Adrenal gland (tissue), 12 donors: Measurements from ENCODE around the gene FAF1. TPM values are rescaled to one million over a fixed set of nuclear protein-coding genes. Genes with fewer than 3 reads are reported as not detected.
"Not testable (repeated sequence)": the region's sequence is repeated elsewhere in the genome, so short reads cannot be mapped to it uniquely, and the experiment has no call there.

ENCODE experiments used
- DNase-seq, 7 donors: peaks; one replicate each; pipeline ENCODE4 v3.0.0-alpha.2; 2019 to 2020
- H3K27ac ChIP-seq, 5 donors: fragments of 200-600 bp; sonication (generic) in 4 of 5; 1 replicate in 3 of 5; 2 replicates in 2 of 5; pipeline versions ENCODE4 v1.5.1 to v1.8.0; 2016 to 2020; ENCODE audit warnings: mild to moderate bottlenecking in 1 of 5
- H3K27me3 ChIP-seq: fragments of 200-600 bp; 2 replicates; pipeline ENCODE4 v1.8.0; 2021
- H3K36me3 ChIP-seq, 2 donors: fragments of 200-600 bp; replicated peaks in 1 of 2; 1 replicate in 1 of 2; 2 replicates in 1 of 2; pipeline versions ENCODE4 v1.5.1 to v1.8.0; 2018 to 2022
- H3K4me1 ChIP-seq, 2 donors: fragments of 200-600 bp; replicated peaks in 1 of 2; 1 replicate in 1 of 2; 2 replicates in 1 of 2; pipeline versions ENCODE4 v1.5.1 to v1.8.0; 2018 to 2021
- H3K4me3 ChIP-seq, 4 donors: fragments of 200-600 bp; sonication (generic) in 3 of 4; one replicate each; pipeline ENCODE4 v1.5.1; 2016 to 2018
- H3K9me3 ChIP-seq, 3 donors: fragments of 200-600 bp; sonication (generic) in 1 of 3; replicated peaks in 1 of 3; 1 replicate in 2 of 3; 2 replicates in 1 of 3; pipeline versions ENCODE4 v1.5.1 to v1.8.0; 2016 to 2021
- CTCF ChIP-seq, 6 experiments: fragments of 450-650 bp in 4 of 6; fragments of 200-600 bp in 2 of 6; sonication (generic) in 1 of 6; IDR thresholded peaks; 1 replicate in 5 of 6; 2 replicates in 1 of 6; pipeline versions ENCODE4 v1.5.1 to v1.8.0; 2016 to 2021; ENCODE audit warnings: antibody characterized with exemption in 6 of 6, mild to moderate bottlenecking in 2 of 6, moderate library complexity in 1 of 6
- POLR2A ChIP-seq, 2 donors: fragments of 450-650 bp; IDR thresholded peaks; one replicate each; pipeline ENCODE4 v1.6.1; 2017; ENCODE audit warnings: antibody characterized with exemption in 2 of 2, mild to moderate bottlenecking in 2 of 2, moderate library complexity in 1 of 2
- WGBS, 4 donors: extraction: QIAGEN DNeasy Blood & Tissue Kit in 2 of 4; methylation state at CpG; one replicate each; pipeline versions ENCODE4 v1.1.5 to v1.1.7; 2013 to 2017; 5-methylcytosine and 5-hydroxymethylcytosine counted together
- intact Hi-C, 2 donors: fragments of 100-400 bp; cut with DNase I; formaldehyde crosslinking; loops; one replicate each; pipeline versions ENCODE4 v1.14.1 to v1.15.0; 2022 to 2023
- polyA plus RNA-seq, 3 donors: library from polyadenylated mRNA; stranded (reverse); fragments of 200-250 nt in 2 of 3; fragments of 350-450 nt in 1 of 3; fragmentation: Illumina TruSeq in 1 of 3; extraction: RNeasy Lipid Tissue Mini Kit (QIAGEN cat#74804) in 1 of 3; gene quantifications; one replicate each; pipeline ENCODE4 v1.2.3, GENCODE V29; 2013 to 2014
- total RNA-seq, 9 donors: library from RNA; depleted of rRNA in 4 of 9; stranded (reverse); fragments of >200 nt in 4 of 9; fragments of 120-200 nt in 1 of 9; fragmentation: NEBNext Ultra II Directional in 1 of 9; extraction: Animal tissue kit (Norgen Biotek cat#: 25700) in 1 of 9; gene quantifications; one replicate each; pipeline versions ENCODE4 v1.1.0 to v1.2.4, GENCODE V29; 2013 to 2023
- donor health status: healthy with polysubstance abuse.
- donor health status: Bipolar disorder and iron deficiency.
- donor health status: DM: yes; HTN: yes; CAD: no.
- donor health status: DM: no; HTN: no; CAD: no.
- donor health status: DM: no; HTN: no; CAD: no.
- donor health status: DM: yes; HTN: yes; CAD: no.

The FAF1 gene
- total and polyA plus RNA-seq, 12 donors, result 23.4 to 88.4 (median 44.5) TPM

GRCh38 chr1:50921029-50921428 lies 39.0 kb downstream of the FAF1 start:
- H3K4me1 ChIP-seq, result peaks cover 0 to 8% of the 10 kb centered on the region in 2 donors
- TF ChIP-seq POLR2A (IDR thresholded peaks at IDR 0.05), result no peak
- H3K27ac ChIP-seq, result no peak overlapping the region
- intact Hi-C loops, result no loop called here
- H3K36me3 ChIP-seq, result no peaks in the 10 kb centered on the region
- WGBS, 4 donors, result 89 to 99% (median 94%) methylated on average over 4 of the region's 4 CpGs
- no peak overlapping the region for H3K4me3 ChIP-seq
- H3K27me3 ChIP-seq, result no peaks in the 10 kb centered on the region
- no peaks in the 10 kb centered on the region for H3K9me3 ChIP-seq
- DNase-seq, result no peak

- H3K27me3 ChIP-seq, result no peaks in the 10 kb centered on the region
- H3K36me3 ChIP-seq, result no peaks in the 10 kb centered on the region
- DNase-seq, result no peak
- TF ChIP-seq CTCF (IDR thresholded peaks at IDR 0.05) (no peak), POLR2A (IDR thresholded peaks at IDR 0.05) (no peak)
- H3K4me3 ChIP-seq, result no peak overlapping the region
- intact Hi-C loops, result no loop called here
- WGBS, 4 donors, result 94 to 97% (median 95%) methylated on average over 1 of the region's 1 CpG
- H3K27ac ChIP-seq, result no peak overlapping the region
- H3K9me3 ChIP-seq, result no peaks in the 10 kb centered on the region
- H3K4me1 ChIP-seq, result peaks cover 0 to 8% of the 10 kb centered on the region in 2 donors
Measured at GRCh38 chr1:50920409-50920808, 39.7 kb downstream of the FAF1 start.

DNA sequence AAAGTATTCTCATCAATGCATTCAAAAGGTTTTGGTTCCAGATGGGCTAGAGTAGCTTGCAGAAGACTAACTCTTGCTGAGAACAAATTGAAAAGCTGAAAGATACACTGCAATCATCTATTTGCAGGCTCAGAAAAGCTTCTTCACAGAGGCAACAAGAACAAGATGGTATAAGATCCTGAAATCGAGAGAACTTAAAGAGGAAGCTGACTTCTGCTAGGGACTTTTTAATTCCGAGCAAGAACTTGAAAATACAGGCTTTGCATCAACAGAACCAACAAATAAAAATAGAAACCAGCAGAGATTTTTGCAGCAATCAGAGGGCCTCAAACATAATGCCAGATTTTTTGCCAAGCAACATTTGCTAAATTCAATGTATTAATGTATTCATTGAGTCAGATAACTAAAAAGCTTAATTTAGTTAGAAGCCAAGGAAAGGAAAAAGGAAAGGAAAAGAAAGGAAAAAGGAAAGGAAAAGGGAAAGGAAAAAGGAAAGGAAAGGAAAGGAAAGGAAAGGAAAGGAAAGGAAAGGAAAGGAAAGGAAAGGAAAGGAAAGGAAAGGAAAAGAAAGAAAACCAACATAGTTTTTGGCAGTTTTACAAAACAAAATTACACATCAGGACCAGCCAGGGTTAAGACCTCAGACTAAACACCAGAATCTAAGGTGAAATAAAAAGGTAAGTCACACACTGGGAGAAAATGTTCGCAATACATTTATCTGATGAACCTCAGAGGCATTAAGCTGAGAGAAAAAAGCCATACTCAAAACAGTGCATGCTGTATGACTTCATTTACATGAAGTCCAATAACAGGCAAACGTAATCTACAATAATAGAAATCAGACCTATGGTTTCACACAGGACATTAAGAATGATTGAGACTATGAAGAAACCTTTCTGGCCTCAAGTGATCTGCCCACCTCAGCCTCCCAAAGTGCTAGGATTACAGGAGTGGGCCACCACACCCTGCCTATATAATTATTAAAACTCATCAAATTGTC lies 42.6 kb downstream of the FAF1 start:
- Histone ChIP-seq H3K4me1 (peaks cover 0 to 8% of the 10 kb centered on the region in 2 donors), H3K27me3 (no peaks in the 10 kb centered on the region), H3K4me3 (no peak overlapping the region), H3K27ac (no peak overlapping the region), H3K9me3 (no peaks in the 10 kb centered on the region), H3K36me3 (no peaks in the 10 kb centered on the region)
- 80 to 92% (median 85%) methylated on average over 4 of the region's 4 CpGs for WGBS, 4 donors
- no peak for TF ChIP-seq CTCF (IDR thresholded peaks at IDR 0.05)
- no peak for TF ChIP-seq POLR2A (IDR thresholded peaks at IDR 0.05)
- intact Hi-C loops, result no loop called here
- DNase-seq, result no peak

DNA sequence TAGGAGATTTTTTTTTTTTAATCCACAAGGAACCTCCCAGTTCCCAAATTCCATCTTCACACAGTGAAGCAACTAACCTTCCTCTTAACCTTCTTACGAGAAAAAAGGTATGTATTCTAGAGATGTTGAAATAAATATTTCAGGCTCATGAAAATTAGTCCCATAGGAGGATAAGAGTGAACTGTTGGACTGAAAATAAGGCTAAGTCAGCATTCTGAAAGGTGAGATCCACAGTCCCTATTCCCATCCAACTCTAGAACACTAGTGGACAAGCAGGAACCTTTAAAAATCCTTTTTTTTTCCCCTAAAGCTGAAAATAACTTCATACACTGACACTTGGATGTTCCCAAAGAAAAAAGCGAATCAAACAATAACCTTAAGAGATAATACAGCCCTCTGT lies 44.4 kb downstream of the FAF1 start:
- no peak overlapping the region for H3K27ac ChIP-seq
- H3K4me3 ChIP-seq, result no peak overlapping the region
- TF ChIP-seq POLR2A (IDR thresholded peaks at IDR 0.05), result no peak
- H3K27me3 ChIP-seq, result no peaks in the 10 kb centered on the region
- peaks cover 0 to 8% of the 10 kb centered on the region in 2 donors for H3K4me1 ChIP-seq
- intact Hi-C loops, result no loop called here
- no peaks in the 10 kb centered on the region for H3K36me3 ChIP-seq
- WGBS, 4 donors, result 93 to 97% (median 94%) methylated on average over 2 of the region's 2 CpGs
- DNase-seq, result no peak
- H3K9me3 ChIP-seq, result no peaks in the 10 kb centered on the region

DNA sequence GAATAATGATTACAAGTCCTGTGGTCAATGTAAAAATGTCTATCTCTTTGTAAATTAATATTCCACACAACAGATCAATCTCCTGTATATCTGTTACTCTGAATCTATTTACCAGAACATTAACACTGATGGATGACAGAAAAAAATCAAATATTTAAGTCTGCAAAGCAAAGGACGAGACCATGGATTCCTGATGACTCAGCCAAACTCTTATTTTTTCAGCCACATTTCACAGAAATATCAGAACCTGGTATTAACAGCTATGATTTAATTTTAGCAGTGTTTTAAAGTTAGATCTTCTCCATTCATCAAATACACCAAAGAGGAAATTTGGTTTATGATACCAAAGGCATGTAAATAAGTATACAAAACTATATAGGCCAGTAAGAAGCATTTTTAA lies 46.1 kb downstream of the FAF1 start:
- no peaks in the 10 kb centered on the region for H3K36me3 ChIP-seq
- no peak overlapping the region for H3K27ac ChIP-seq
- H3K9me3 ChIP-seq, result no peaks in the 10 kb centered on the region
- H3K4me1 ChIP-seq, result peaks cover 0 to 8% of the 10 kb centered on the region in 2 donors
- H3K4me3 ChIP-seq, result no peak overlapping the region
- H3K27me3 ChIP-seq, result no peaks in the 10 kb centered on the region
- DNase-seq, result no peak
- no peak for TF ChIP-seq POLR2A (IDR thresholded peaks at IDR 0.05)
- TF ChIP-seq CTCF (IDR thresholded peaks at IDR 0.05), result no peak
- intact Hi-C loops, result no loop called here
- 67 to 83% (median 75%) methylated on average over 1 of the region's 1 CpG for WGBS, 4 donors

- DNase-seq, H3K27me3 ChIP-seq, H3K4me3 ChIP-seq, H3K9me3 ChIP-seq, H3K36me3 ChIP-seq, intact Hi-C loops, H3K27ac ChIP-seq, H3K4me1 ChIP-seq: not testable (repeated sequence)
- 93 to 97% (median 95%) methylated on average over 6 to 12 of the region's 12 CpGs for WGBS, 4 donors
Measured at GRCh38 chr1:50910356-50910755, 49.7 kb downstream of the FAF1 start.

GRCh38 chr1:50907610-50908009 lies 52.5 kb downstream of the FAF1 start:
- H3K4me3 ChIP-seq, H3K36me3 ChIP-seq, H3K9me3 ChIP-seq, H3K27me3 ChIP-seq, H3K27ac ChIP-seq, intact Hi-C loops, DNase-seq, H3K4me1 ChIP-seq: not testable (repeated sequence)

DNA sequence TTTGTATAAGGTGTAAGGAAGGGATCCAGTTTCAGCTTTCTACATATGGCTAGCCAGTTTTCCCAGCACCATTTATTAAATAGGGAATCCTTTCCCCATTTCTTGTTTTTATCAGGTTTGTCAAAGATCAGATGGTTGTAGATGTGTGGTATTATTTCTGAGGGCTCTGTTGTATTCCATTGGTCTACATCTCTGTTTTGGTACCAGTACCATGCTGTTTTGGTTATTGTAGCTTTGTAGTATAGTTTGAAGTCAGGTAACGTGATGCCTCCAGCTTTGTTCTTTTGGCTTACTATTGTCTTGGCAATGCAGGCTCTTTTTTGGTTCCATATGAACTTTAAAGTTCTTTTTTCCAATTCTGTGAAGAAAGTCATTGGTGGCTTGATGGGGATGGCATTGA lies 54.0 kb downstream of the FAF1 start:
- DNase-seq, H3K4me1 ChIP-seq, H3K9me3 ChIP-seq, H3K27me3 ChIP-seq, H3K4me3 ChIP-seq, H3K27ac ChIP-seq, H3K36me3 ChIP-seq, intact Hi-C loops: not testable (repeated sequence)
- 90 to 100% (median 98%) methylated on average over 1 of the region's 1 CpG for WGBS, 4 donors
